GM18498 (cell line): ENCODE results near the gene ATP8B1.
"Not testable (repeated sequence)": the region's sequence is repeated elsewhere in the genome, so short reads cannot be mapped to it uniquely, and the experiment has no call there.

Experiments used
- ATAC-seq: cut with Tn5 transposase; IDR thresholded peaks from one replicate; pipeline ENCODE4 v1.9.1; 2021; ENCODE audit warnings: mild to moderate bottlenecking, moderate library complexity; ENCODE audit not compliant: unreplicated experiment

Gene ATP8B1

GRCh38 chr18:57674891-57675290, 128.2 kb downstream of the ATP8B1 start:
- ATAC-seq = no peak

- no peak for ATAC-seq
Measured at GRCh38 chr18:57670046-57670445, 133.1 kb downstream of the ATP8B1 start.

- no peak for ATAC-seq
Measured at GRCh38 chr18:57668021-57668420, 135.1 kb downstream of the ATP8B1 start.

GRCh38 chr18:57666818-57667497, 136.2 kb downstream of the ATP8B1 start:
- no peak for ATAC-seq

GRCh38 chr18:57664568-57665165, 138.4 kb downstream of the ATP8B1 start:
- ATAC-seq = no peak

- no peak for ATAC-seq
Measured at GRCh38 chr18:57660961-57661360, 142.2 kb downstream of the ATP8B1 start.

- no peak for ATAC-seq
Measured at GRCh38 chr18:57659460-57660102, 143.5 kb downstream of the ATP8B1 start.

GRCh38 chr18:57657542-57657941, 145.6 kb downstream of the ATP8B1 start:
- ATAC-seq = no peak

GRCh38 chr18:57655740-57656139, 147.4 kb downstream of the ATP8B1 start:
- ATAC-seq = no peak

GRCh38 chr18:57651914-57652313, 151.2 kb downstream of the ATP8B1 start:
- ATAC-seq = no peak

- ATAC-seq = peak; percentile 92
Measured at GRCh38 chr18:57649556-57650500, 153.3 kb downstream of the ATP8B1 start.

GRCh38 chr18:57648414-57648813, 154.7 kb downstream of the ATP8B1 start:
- no peak for ATAC-seq

GRCh38 chr18:57644540-57644939, 158.6 kb downstream of the ATP8B1 start:
- ATAC-seq = no peak

GRCh38 chr18:57643726-57644125, 159.4 kb downstream of the ATP8B1 start:
- ATAC-seq = not testable (repeated sequence)

GRCh38 chr18:57642462-57642861, 160.7 kb downstream of the ATP8B1 start:
- not testable (repeated sequence) for ATAC-seq

GRCh38 chr18:57640749-57641148, 162.4 kb downstream of the ATP8B1 start:
- no peak for ATAC-seq

GRCh38 chr18:57640236-57640635, 162.9 kb downstream of the ATP8B1 start:
- no peak for ATAC-seq

- ATAC-seq = no peak
Measured at GRCh38 chr18:57635003-57635822, 167.9 kb downstream of the ATP8B1 start.

GRCh38 chr18:57631697-57632096, 171.4 kb downstream of the ATP8B1 start:
- ATAC-seq = no peak
